Thyroid gland (tissue), 4 donors: Measurements from ENCODE around the gene OBSCN. TPM values are rescaled to one million over a fixed set of nuclear protein-coding genes. Genes with fewer than 3 reads are reported as not detected.

Experiments used
- DNase-seq, 2 donors: peaks; one replicate each; pipeline ENCODE4 v3.0.0-alpha.2; 2019
- H3K27ac ChIP-seq, 3 donors: fragments of 200-600 bp; sonication (generic); 1 replicate in 2 of 3; 2 replicates in 1 of 3; pipeline ENCODE4 v1.5.1; 2016 to 2019; ENCODE audit warnings: mild to moderate bottlenecking in 1 of 3, moderate library complexity in 1 of 3
- H3K27me3 ChIP-seq: fragments of 200-600 bp; sonication (generic); one replicate; pipeline ENCODE4 v1.5.1; 2019
- H3K36me3 ChIP-seq, 2 donors: fragments of 200-600 bp; sonication (generic); one replicate each; pipeline ENCODE4 v1.5.1; 2016 to 2019
- H3K4me1 ChIP-seq, 2 donors: fragments of 200-600 bp; sonication (generic); one replicate each; pipeline ENCODE4 v1.5.1; 2017 to 2019
- H3K4me3 ChIP-seq, 3 donors: fragments of 200-600 bp; sonication (generic); replicated peaks in 1 of 3; 1 replicate in 2 of 3; 2 replicates in 1 of 3; pipeline ENCODE4 v1.5.1; 2016; ENCODE audit warnings: mild to moderate bottlenecking in 1 of 3
- H3K9me3 ChIP-seq: fragments of 200-600 bp; sonication (generic); one replicate; pipeline ENCODE4 v1.5.1; 2017
- CTCF ChIP-seq, 6 experiments: fragments of 200-600 bp in 3 of 6; fragments of 450-650 bp in 3 of 6; sonication (generic) in 3 of 6; IDR thresholded peaks; one replicate each; pipeline ENCODE4 v1.5.1; 2016 to 2019; ENCODE audit warnings: antibody characterized with exemption in 6 of 6, mild to moderate bottlenecking in 2 of 6, inconsistent platforms in 1 of 6, moderate library complexity in 1 of 6
- POLR2A ChIP-seq, 2 donors: fragments of 450-650 bp; IDR thresholded peaks; one replicate each; pipeline ENCODE4 v1.6.1; 2017; ENCODE audit warnings: antibody characterized with exemption in 2 of 2, mild to moderate bottlenecking in 2 of 2, moderate library complexity in 1 of 2
- WGBS, 2 donors: methylation state at CpG; one replicate each; pipeline ENCODE4 v1.1.5; 2017; 5-methylcytosine and 5-hydroxymethylcytosine counted together
- intact Hi-C: fragments of 100-400 bp; cut with DNase I; formaldehyde crosslinking; loops from one replicate; pipeline ENCODE4 v1.15.1; 2023
- total RNA-seq, 4 donors: library from RNA; depleted of rRNA; stranded (reverse); fragments of >200 nt; gene quantifications; one replicate each; pipeline ENCODE4 v1.2.3, GENCODE V29; 2016

Gene OBSCN
- total RNA-seq, 4 donors from 2014 or later = 24.0 to 35.1 (median 31.5) TPM

- Histone ChIP-seq H3K9me3 (no peaks in the 10 kb centered on the region), H3K27ac (no peak overlapping the region), H3K27me3 (no peaks in the 10 kb centered on the region), H3K4me3 (no peak overlapping the region), H3K36me3 (no peaks in the 10 kb centered on the region), H3K4me1 (no peaks in the 10 kb centered on the region)
- 83 to 87% methylated on average over 7 to 10 of the region's 11 CpGs for WGBS, 2 donors
- DNase-seq = no peak
- TF ChIP-seq CTCF (IDR thresholded peaks at IDR 0.05) = no peak
- no peak for TF ChIP-seq POLR2A (IDR thresholded peaks at IDR 0.05)
- intact Hi-C loops = no loop called here
Observed at GRCh38 chr1:228353601-228354371, 145.9 kb downstream of the OBSCN start.

GRCh38 chr1:228354390-228355320 lies 146.8 kb downstream of the OBSCN start:
- Histone ChIP-seq H3K4me1 (no peaks in the 10 kb centered on the region), H3K27ac (no peak overlapping the region), H3K9me3 (no peaks in the 10 kb centered on the region), H3K36me3 (no peaks in the 10 kb centered on the region), H3K4me3 (no peak overlapping the region), H3K27me3 (no peaks in the 10 kb centered on the region)
- DNase-seq = no peak
- 90 to 93% methylated on average over 11 to 15 of the region's 19 CpGs for WGBS, 2 donors
- intact Hi-C loops = no loop called here
- TF ChIP-seq CTCF (IDR thresholded peaks at IDR 0.05) = no peak
- no peak for TF ChIP-seq POLR2A (IDR thresholded peaks at IDR 0.05)

DNA sequence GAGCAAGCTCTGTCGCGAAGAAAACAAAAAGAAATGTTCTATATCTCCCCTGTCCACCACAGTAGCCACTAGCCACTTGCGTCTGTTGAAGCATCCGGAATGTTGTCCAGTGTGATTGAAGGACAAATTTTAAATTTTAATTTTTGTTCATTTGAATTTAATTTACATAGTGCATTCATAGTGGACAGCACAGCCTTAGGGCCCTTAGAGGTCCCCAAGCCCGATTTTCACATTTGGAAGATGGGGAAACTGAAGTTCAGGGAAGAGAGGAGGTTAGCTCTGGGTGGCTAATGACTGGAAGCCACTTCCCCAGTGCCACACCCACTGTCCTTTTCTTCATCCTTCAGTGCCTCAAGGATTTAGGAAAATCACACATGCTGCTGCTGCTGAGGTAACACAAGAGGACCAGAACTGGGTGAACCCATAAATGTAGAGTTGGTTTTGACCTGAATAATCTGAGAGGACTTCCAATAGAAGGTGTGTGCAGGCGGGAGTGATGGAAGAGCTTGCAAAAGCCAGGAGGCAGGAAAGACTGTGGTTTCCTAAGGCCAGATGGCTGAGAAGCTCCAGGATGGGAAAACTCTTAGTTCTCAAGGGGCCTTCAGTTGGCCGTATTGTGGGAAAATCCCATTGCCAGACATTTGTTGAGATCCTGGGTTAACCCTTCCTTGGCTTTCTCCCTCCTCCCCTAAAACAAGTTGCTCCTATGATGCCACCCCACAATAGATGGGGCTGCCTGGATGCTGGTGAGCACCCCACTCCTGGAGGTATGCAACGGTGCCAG lies 149.2 kb downstream of the OBSCN start:
- no peak overlapping the region for H3K27ac ChIP-seq
- intact Hi-C loops = no loop called here
- no peaks in the 10 kb centered on the region for H3K4me1 ChIP-seq
- H3K36me3 ChIP-seq = no peaks in the 10 kb centered on the region
- 85 to 89% methylated on average over 8 of the region's 8 CpGs for WGBS, 2 donors
- H3K4me3 ChIP-seq = no peak overlapping the region
- no peak for DNase-seq
- H3K27me3 ChIP-seq = no peaks in the 10 kb centered on the region
- no peak for TF ChIP-seq POLR2A (IDR thresholded peaks at IDR 0.05)
- no peak for TF ChIP-seq CTCF (IDR thresholded peaks at IDR 0.05)
- H3K9me3 ChIP-seq = no peaks in the 10 kb centered on the region

DNA sequence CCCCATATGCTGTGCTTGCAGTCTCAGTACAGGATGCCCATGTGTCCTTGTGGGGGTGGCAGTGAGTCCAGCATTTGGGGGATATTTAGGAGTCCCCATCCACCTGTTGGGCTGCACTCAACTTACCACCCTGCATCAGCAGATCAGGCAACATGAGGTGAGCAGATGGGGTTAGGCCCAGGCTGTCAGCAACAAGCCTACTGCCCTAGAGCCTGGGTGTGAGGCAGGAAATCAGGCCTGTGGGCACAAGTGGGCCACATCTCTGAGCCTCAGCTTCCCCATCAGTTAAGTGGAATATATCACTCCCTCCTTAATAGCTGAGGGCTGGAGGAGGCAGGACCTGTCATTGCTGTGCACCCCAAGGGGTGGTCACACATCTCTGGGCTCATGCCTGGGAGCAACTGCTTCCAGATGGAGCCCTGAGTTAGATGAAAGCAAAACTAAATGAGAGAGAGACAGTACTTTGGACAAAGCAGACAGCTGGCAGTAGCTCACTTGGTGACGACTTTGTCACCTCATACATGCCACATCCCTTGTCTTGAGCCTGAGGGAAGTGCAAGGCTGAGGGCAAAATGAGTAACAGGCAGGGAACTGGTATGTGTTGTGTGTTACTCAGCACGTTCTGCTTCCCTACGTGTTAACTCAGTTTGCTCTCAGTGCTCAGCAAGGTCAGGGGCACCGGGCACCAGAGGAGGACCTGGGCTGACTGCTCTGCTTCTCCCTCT lies 150.4 kb downstream of the OBSCN start:
- no peaks in the 10 kb centered on the region for H3K4me1 ChIP-seq
- intact Hi-C loops = no loop called here
- no peaks in the 10 kb centered on the region for H3K9me3 ChIP-seq
- no peak for TF ChIP-seq CTCF (IDR thresholded peaks at IDR 0.05)
- TF ChIP-seq POLR2A (IDR thresholded peaks at IDR 0.05) = no peak
- no peak overlapping the region for H3K27ac ChIP-seq
- no peaks in the 10 kb centered on the region for H3K27me3 ChIP-seq
- no peak for DNase-seq
- 69 to 72% methylated on average over 4 of the region's 4 CpGs for WGBS, 2 donors
- no peak overlapping the region for H3K4me3 ChIP-seq
- no peaks in the 10 kb centered on the region for H3K36me3 ChIP-seq
